RWPE2 (cell line): ENCODE measurements around the gene PTPRN2.
"Not testable (repeated sequence)": the region's sequence is repeated elsewhere in the genome, so short reads cannot be mapped to it uniquely, and the experiment has no call there.

ENCODE experiments used
- ATAC-seq: fragments of 200-7000 bp; cut with Tn5 transposase; 3 replicates; pipeline ENCODE4 v1.9.1; 2021; ENCODE audit warnings: low read depth
- DNase-seq: peaks from one replicate; pipeline ENCODE4 v3.0.0-alpha.2; 2020; ENCODE audit warnings: low spot score
- H3K27ac ChIP-seq: fragments of 450-650 bp; 2 replicates; pipeline ENCODE4 v1.5.1; 2017; ENCODE audit warnings: mild to moderate bottlenecking; ENCODE audit not compliant: poor library complexity, severe bottlenecking
- H3K27me3 ChIP-seq: fragments of 250-450 bp; sonication (Bioruptor Pico); 2 replicates; pipeline ENCODE4 v1.5.1; 2021; ENCODE audit warnings: mild to moderate bottlenecking, moderate library complexity; ENCODE audit not compliant: insufficient read depth, poor library complexity, severe bottlenecking
- H3K36me3 ChIP-seq: fragments of 250-450 bp; sonication (Bioruptor Pico); 2 replicates; pipeline ENCODE4 v1.5.1; 2020; ENCODE audit warnings: low read depth, mild to moderate bottlenecking, moderate library complexity
- H3K4me1 ChIP-seq: fragments of 250-450 bp; sonication (Bioruptor Pico); 2 replicates; pipeline ENCODE4 v1.5.1; 2021; ENCODE audit warnings: mild to moderate bottlenecking, moderate library complexity; ENCODE audit not compliant: insufficient read depth, poor library complexity, severe bottlenecking
- H3K4me3 ChIP-seq: fragments of 250-450 bp; sonication (Bioruptor Pico); 2 replicates; pipeline ENCODE4 v1.5.1; 2021; ENCODE audit warnings: mild to moderate bottlenecking, moderate library complexity; ENCODE audit not compliant: severe bottlenecking
- H3K9me3 ChIP-seq: fragments of 250-450 bp; sonication (Bioruptor Pico); 2 replicates; pipeline ENCODE4 v1.5.1; 2021; ENCODE audit warnings: mild to moderate bottlenecking, moderate library complexity; ENCODE audit not compliant: severe bottlenecking
- CTCF ChIP-seq: fragments of 450-650 bp; IDR thresholded peaks from one replicate; pipeline ENCODE4 v1.5.1; 2017; ENCODE audit warnings: mild to moderate bottlenecking, moderate library complexity; ENCODE audit not compliant: poor library complexity, severe bottlenecking

PTPRN2 gene

GRCh38 chr7:157703131-157703530 is 884.5 kb downstream of the PTPRN2 start:
- Histone ChIP-seq H3K27ac (no peak overlapping the region), H3K4me1 (no peaks in the 10 kb centered on the region), H3K4me3 (no peak overlapping the region), H3K9me3 (no peaks in the 10 kb centered on the region), H3K27me3 (peaks cover 23% of the 10 kb centered on the region), H3K36me3 (no peaks in the 10 kb centered on the region)
- TF ChIP-seq CTCF, result no peak
- DNase-seq (peak; percentile 38), ATAC-seq (no peak)

- no peak for TF ChIP-seq CTCF
- peak; percentile 38 for DNase-seq
- Histone ChIP-seq H3K9me3 (no peaks in the 10 kb centered on the region), H3K4me3 (no peak overlapping the region), H3K4me1 (no peaks in the 10 kb centered on the region), H3K36me3 (no peaks in the 10 kb centered on the region), H3K27me3 (peaks cover 23% of the 10 kb centered on the region), H3K27ac (no peak overlapping the region)
- no peak for ATAC-seq
Observed at GRCh38 chr7:157702311-157703023, 885.2 kb downstream of the PTPRN2 start.

- not testable (repeated sequence) for H3K4me1 ChIP-seq, H3K4me3 ChIP-seq, ATAC-seq, H3K36me3 ChIP-seq, H3K9me3 ChIP-seq, H3K27ac ChIP-seq
- peak; percentile 3 for DNase-seq
- H3K27me3 ChIP-seq, result peaks cover 23% of the 10 kb centered on the region
Observed at GRCh38 chr7:157701395-157702180, 886.0 kb downstream of the PTPRN2 start.

DNA sequence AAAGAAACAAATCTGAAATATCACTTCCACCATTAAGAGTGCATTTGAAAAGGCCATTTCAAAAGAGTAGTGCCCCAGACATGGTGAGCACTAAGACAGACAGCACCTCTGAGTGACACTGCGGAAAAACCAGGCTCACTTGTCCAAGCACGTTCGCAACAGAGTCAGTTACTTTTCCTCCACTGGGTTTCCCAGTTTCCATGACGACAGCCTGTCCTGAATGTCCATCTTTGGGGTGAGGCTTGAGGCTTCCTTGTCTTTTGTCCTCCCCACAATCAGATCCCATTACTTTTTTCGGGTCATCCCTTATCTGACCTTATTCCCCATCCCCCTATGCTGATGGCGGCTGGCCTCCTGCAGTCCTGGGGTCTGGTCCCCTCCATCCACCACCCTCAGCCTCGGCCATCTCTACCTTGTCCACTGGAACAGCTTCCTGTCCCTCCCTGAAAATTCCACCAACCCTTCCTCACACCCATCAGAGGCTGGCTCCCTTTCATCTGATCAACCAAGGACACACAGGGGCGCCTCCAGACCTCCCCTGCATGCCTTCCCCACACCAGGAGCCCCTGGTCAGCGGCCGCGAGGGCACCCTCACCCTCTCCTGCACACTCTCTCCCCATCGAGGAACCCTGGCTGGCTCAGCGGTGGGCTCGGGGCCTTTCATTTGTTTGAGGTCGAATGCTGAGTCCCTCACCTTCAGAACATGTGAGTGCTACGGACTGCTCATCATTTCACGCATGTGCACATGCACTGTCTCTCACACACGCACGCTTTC is 887.2 kb downstream of the PTPRN2 start:
- no peak for TF ChIP-seq CTCF
- H3K27me3 ChIP-seq, result peaks cover 23% of the 10 kb centered on the region
- no peak overlapping the region for H3K27ac ChIP-seq
- no peak overlapping the region for H3K4me3 ChIP-seq
- H3K4me1 ChIP-seq, result no peaks in the 10 kb centered on the region
- no peaks in the 10 kb centered on the region for H3K9me3 ChIP-seq
- no peaks in the 10 kb centered on the region for H3K36me3 ChIP-seq
- DNase-seq, result peak; percentile 20
- ATAC-seq, result no peak

DNA sequence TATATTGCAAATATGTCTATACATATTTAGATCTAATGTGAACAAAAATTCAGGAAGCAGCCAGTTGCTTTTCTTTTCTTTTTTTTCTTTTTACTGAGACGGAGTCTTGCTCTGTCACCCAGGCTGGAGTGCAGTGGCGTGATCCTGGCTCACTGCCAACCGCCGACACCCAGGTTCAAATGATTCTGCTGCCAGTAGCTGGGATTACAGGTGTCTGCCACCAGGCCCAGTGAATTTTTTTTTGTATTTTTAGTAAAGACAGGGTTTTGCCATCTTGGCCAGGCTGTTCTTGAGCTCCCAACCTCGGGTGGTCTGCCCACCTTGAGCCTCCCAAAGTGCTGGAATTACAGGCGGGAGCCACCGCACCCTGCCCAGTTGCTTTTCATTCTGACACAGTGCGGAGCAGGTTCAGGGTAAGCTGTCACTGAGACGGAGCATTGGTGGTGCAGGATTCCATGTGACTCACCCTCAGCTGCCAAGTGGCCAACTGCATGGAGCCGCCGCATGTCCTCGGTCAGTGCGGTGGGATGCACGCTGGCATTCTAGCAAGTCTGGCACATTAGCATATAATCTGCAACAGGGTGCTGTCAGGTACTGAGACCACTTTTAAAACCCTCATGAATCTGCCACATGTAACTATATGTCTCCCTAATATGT is 888.1 kb downstream of the PTPRN2 start:
- H3K27me3 ChIP-seq, result peaks cover 30% of the 10 kb centered on the region
- no peak overlapping the region for H3K4me3 ChIP-seq
- H3K27ac ChIP-seq, result no peak overlapping the region
- ATAC-seq (no peak), DNase-seq (peak; percentile 23)
- no peak for TF ChIP-seq CTCF
- H3K9me3 ChIP-seq, result no peaks in the 10 kb centered on the region
- no peaks in the 10 kb centered on the region for H3K36me3 ChIP-seq
- H3K4me1 ChIP-seq, result no peaks in the 10 kb centered on the region

DNA sequence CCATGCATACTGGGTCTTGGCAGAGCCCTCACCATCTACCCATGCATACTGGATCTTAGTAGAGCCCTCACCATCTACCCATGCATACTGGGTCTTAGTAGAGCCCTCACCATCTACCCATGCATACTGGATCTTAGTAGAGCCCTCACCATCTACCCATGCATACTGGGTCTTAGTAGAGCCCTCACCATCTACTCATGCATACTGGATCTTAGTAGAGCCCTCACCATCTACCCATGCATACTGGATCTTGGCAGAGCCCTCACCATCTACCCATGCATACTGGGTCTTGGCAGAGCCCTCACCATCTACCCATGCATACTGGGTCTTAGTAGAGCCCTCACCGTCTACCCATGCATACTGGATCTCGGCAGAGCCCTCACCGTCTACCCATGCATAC is 890.3 kb downstream of the PTPRN2 start:
- H3K27me3 ChIP-seq, result peaks cover 39% of the 10 kb centered on the region
- not testable (repeated sequence) for H3K4me1 ChIP-seq, ATAC-seq, H3K9me3 ChIP-seq, H3K36me3 ChIP-seq, H3K27ac ChIP-seq, H3K4me3 ChIP-seq, DNase-seq

DNA sequence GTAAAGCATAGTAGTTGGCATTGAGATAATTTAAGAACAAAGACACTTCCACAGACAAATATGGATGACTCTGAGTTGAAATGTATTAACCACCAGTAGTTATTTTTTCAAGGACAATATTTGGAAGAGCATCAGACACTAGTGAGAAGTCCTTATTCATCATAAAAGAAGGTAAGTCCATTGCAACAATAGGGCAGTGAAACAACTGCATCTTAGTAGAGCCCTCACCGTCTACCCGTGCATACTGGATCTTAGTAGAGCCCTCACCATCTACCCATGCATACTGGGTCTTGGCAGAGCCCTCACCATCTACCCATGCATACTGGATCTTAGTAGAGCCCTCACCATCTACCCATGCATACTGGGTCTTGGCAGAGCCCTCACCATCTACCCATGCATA is 892.0 kb downstream of the PTPRN2 start:
- not testable (repeated sequence) for DNase-seq, ATAC-seq, H3K36me3 ChIP-seq, H3K4me3 ChIP-seq, H3K27ac ChIP-seq, H3K4me1 ChIP-seq, H3K9me3 ChIP-seq
- peaks cover 46% of the 10 kb centered on the region for H3K27me3 ChIP-seq
